Vagina (tissue), 2 donors: ENCODE data around the gene ERMN. TPM values are rescaled to one million over a fixed set of nuclear protein-coding genes. Genes with fewer than 3 reads are reported as not detected.

Experiments used
- DNase-seq, 2 donors: peaks; one replicate each; pipeline ENCODE4 v3.0.0-alpha.2; 2017; ENCODE audit errors: extremely low spot score in 2 of 2
- H3K27ac ChIP-seq: fragments of 200-600 bp; sonication (generic); one replicate; pipeline ENCODE4 v1.5.1; 2019
- H3K27me3 ChIP-seq: fragments of 200-600 bp; sonication (generic); one replicate; pipeline ENCODE4 v1.5.1; 2019
- H3K36me3 ChIP-seq, 2 donors: fragments of 200-600 bp; sonication (generic); one replicate each; pipeline ENCODE4 v1.5.1; 2017 to 2019
- H3K4me1 ChIP-seq: fragments of 200-600 bp; sonication (generic); one replicate; pipeline ENCODE4 v1.5.1; 2019
- H3K4me3 ChIP-seq, 2 donors: fragments of 200-600 bp; sonication (generic); 1 replicate in 1 of 2; 2 replicates in 1 of 2; pipeline ENCODE4 v1.5.1; 2016 to 2019
- H3K9me3 ChIP-seq: fragments of 200-600 bp; sonication (generic); one replicate; pipeline ENCODE4 v1.5.1; 2019
- POLR2A ChIP-seq, 2 donors: fragments of 450-650 bp; IDR thresholded peaks; one replicate each; pipeline ENCODE4 v1.6.1; 2017; ENCODE audit warnings: antibody characterized with exemption in 2 of 2, mild to moderate bottlenecking in 2 of 2, moderate library complexity in 2 of 2
- POLR2AphosphoS5 ChIP-seq, 2 donors: sonication (generic); formaldehyde crosslinking; IDR thresholded peaks; one replicate each; pipeline ENCODE4 v1.9.0; 2017; ENCODE audit warnings: antibody characterized with exemption in 2 of 2, mild to moderate bottlenecking in 2 of 2, low read depth in 1 of 2; ENCODE audit not compliant: insufficient read depth in 1 of 2
- intact Hi-C: fragments of 100-400 bp; cut with DNase I; formaldehyde crosslinking; loops from one replicate; pipeline ENCODE4 v1.15.1; 2023
- total RNA-seq: library from RNA; depleted of rRNA; stranded (reverse); fragments of >200 nt; gene quantifications from one replicate; pipeline ENCODE4 v1.2.3, GENCODE V29; 2016
- TF ChIP-seq, protein P1 (sequence below), 3 experiments: fragments of 450-650 bp in 2 of 3; fragments of 200-600 bp in 1 of 3; sonication (generic) in 1 of 3; IDR thresholded peaks; one replicate each; pipeline ENCODE4 v1.5.1; 2017 to 2019; ENCODE audit warnings: antibody characterized with exemption in 3 of 3, mild to moderate bottlenecking in 2 of 3, moderate library complexity in 2 of 3

ERMN gene
- total RNA-seq, 1 donor from 2014 or later = not detected

GRCh38 chr2:157315901-157316300 lies 9.7 kb downstream of the ERMN start:
- H3K36me3 ChIP-seq = no peaks in the 10 kb centered on the region
- H3K4me3 ChIP-seq = no peak overlapping the region
- H3K9me3 ChIP-seq = no peaks in the 10 kb centered on the region
- intact Hi-C loops = no loop called here
- no peak for DNase-seq
- H3K27ac ChIP-seq = no peak overlapping the region
- no peaks in the 10 kb centered on the region for H3K27me3 ChIP-seq
- TF ChIP-seq POLR2AphosphoS5 (IDR thresholded peaks at IDR 0.05; ENCODE audit: insufficient read depth in 1 of 2, low read depth in 1 of 2) = no peak
- TF ChIP-seq POLR2A (IDR thresholded peaks at IDR 0.05) = no peak
- TF ChIP-seq, protein P1, sequence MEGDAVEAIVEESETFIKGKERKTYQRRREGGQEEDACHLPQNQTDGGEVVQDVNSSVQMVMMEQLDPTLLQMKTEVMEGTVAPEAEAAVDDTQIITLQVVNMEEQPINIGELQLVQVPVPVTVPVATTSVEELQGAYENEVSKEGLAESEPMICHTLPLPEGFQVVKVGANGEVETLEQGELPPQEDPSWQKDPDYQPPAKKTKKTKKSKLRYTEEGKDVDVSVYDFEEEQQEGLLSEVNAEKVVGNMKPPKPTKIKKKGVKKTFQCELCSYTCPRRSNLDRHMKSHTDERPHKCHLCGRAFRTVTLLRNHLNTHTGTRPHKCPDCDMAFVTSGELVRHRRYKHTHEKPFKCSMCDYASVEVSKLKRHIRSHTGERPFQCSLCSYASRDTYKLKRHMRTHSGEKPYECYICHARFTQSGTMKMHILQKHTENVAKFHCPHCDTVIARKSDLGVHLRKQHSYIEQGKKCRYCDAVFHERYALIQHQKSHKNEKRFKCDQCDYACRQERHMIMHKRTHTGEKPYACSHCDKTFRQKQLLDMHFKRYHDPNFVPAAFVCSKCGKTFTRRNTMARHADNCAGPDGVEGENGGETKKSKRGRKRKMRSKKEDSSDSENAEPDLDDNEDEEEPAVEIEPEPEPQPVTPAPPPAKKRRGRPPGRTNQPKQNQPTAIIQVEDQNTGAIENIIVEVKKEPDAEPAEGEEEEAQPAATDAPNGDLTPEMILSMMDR (IDR thresholded peaks at IDR 0.05) = no peak
- H3K4me1 ChIP-seq = no peaks in the 10 kb centered on the region

GRCh38 chr2:157312866-157313486 lies 12.6 kb downstream of the ERMN start:
- DNase-seq = no peak
- Histone ChIP-seq H3K27me3 (no peaks in the 10 kb centered on the region), H3K36me3 (no peaks in the 10 kb centered on the region), H3K9me3 (no peaks in the 10 kb centered on the region), H3K27ac (no peak overlapping the region), H3K4me1 (no peaks in the 10 kb centered on the region), H3K4me3 (no peak overlapping the region)
- intact Hi-C loops = no loop called here
- TF ChIP-seq POLR2A (IDR thresholded peaks at IDR 0.05) = no peak

DNA sequence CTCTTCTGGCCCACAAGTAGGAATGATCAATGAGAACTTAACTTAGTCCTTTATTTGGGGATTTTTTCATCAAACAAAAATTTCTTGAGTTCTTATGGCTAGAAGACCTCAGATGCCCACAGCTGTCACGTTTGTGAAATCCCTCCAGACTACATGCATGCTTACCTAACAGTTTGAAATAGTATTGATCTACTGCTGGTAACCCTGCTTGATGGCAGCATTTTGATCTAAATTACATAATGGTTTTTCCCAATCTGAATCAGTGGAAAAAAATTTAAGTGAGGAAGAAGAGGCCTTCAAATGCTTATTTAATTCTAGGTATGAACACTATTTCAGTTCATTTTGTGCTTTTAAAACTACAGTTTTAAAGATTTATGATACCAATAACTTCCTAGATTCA lies 13.9 kb downstream of the ERMN start:
- no peaks in the 10 kb centered on the region for H3K27me3 ChIP-seq
- DNase-seq = no peak
- H3K36me3 ChIP-seq = no peaks in the 10 kb centered on the region
- TF ChIP-seq POLR2A (IDR thresholded peaks at IDR 0.05) (no peak), POLR2AphosphoS5 (IDR thresholded peaks at IDR 0.05; ENCODE audit: insufficient read depth in 1 of 2, low read depth in 1 of 2) (no peak)
- TF ChIP-seq, protein P1 (IDR thresholded peaks at IDR 0.05) = no peak
- no peak overlapping the region for H3K4me3 ChIP-seq
- intact Hi-C loops = no loop called here
- no peaks in the 10 kb centered on the region for H3K9me3 ChIP-seq
- no peak overlapping the region for H3K27ac ChIP-seq
- H3K4me1 ChIP-seq = no peaks in the 10 kb centered on the region

GRCh38 chr2:157309878-157310277 lies 15.7 kb downstream of the ERMN start:
- H3K27ac ChIP-seq = no peak overlapping the region
- no peak overlapping the region for H3K4me3 ChIP-seq
- H3K9me3 ChIP-seq = no peaks in the 10 kb centered on the region
- no peak for TF ChIP-seq POLR2AphosphoS5 (IDR thresholded peaks at IDR 0.05; ENCODE audit: insufficient read depth in 1 of 2, low read depth in 1 of 2)
- TF ChIP-seq, protein P1 (IDR thresholded peaks at IDR 0.05) = no peak
- H3K27me3 ChIP-seq = no peaks in the 10 kb centered on the region
- no peak for DNase-seq
- intact Hi-C loops = loop anchor here (10.0 kb wide), 1 partner anchor 705 kb away; no protein-coding TSS in a partner anchor
- no peaks in the 10 kb centered on the region for H3K4me1 ChIP-seq
- H3K36me3 ChIP-seq = no peaks in the 10 kb centered on the region

DNA sequence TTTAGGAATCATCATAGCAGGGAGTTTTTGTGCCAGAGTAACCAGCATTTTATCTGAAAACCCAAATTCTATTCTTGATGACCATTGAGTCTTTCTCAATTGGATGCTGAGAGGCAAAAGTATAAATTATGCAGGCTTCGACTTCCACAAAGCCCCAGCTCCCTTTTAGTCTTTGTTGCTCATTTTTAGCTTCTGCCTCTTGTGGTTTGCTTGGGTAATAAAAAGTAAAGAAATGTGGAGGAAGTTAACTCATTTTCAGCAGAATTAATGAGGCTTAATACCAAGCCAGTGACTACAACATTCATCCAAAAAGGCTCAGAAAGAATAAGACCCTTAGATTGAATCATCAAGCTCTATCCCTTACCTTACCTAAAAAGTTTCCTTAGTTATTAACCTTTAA lies 18.6 kb downstream of the ERMN start:
- Histone ChIP-seq H3K4me1 (no peaks in the 10 kb centered on the region), H3K9me3 (no peaks in the 10 kb centered on the region), H3K36me3 (no peaks in the 10 kb centered on the region), H3K4me3 (no peak overlapping the region), H3K27ac (no peak overlapping the region), H3K27me3 (no peaks in the 10 kb centered on the region)
- DNase-seq = no peak
- TF ChIP-seq, protein P1 (IDR thresholded peaks at IDR 0.05) = no peak
- TF ChIP-seq POLR2A (IDR thresholded peaks at IDR 0.05) (no peak), POLR2AphosphoS5 (IDR thresholded peaks at IDR 0.05; ENCODE audit: insufficient read depth in 1 of 2, low read depth in 1 of 2) (no peak)
- intact Hi-C loops = loop anchor here (10.0 kb wide), 1 partner anchor 708 kb away; no protein-coding TSS in a partner anchor
